Chondrocyte (in vitro differentiated cells): ENCODE data around the gene PRLR. TPM values are rescaled to one million over a fixed set of nuclear protein-coding genes. Genes with fewer than 3 reads are reported as not detected.
"Not testable (repeated sequence)": the region's sequence is repeated elsewhere in the genome, so short reads cannot be mapped to it uniquely, and the experiment has no call there.

Experiments used
- DNase-seq: peaks from one replicate; pipeline ENCODE4 v3.0.0; 2021; ENCODE audit warnings: mixed read lengths, low spot score
- H3K27ac Mint-ChIP-seq: one replicate; pipeline ENCODE4 v1.8.0; 2021; ENCODE audit warnings: mild to moderate bottlenecking, moderate library complexity, mixed read lengths; ENCODE audit not compliant: unreplicated experiment
- H3K27me3 Mint-ChIP-seq: 2 replicates; pipeline ENCODE4 v1.8.0; 2021; ENCODE audit warnings: low read depth, mixed read lengths
- H3K36me3 Mint-ChIP-seq: 2 replicates; pipeline ENCODE4 v1.8.0; 2021; ENCODE audit warnings: low read depth, mixed read lengths
- H3K4me1 Mint-ChIP-seq: 2 replicates; pipeline ENCODE4 v1.8.0; 2021; ENCODE audit warnings: low read depth, mild to moderate bottlenecking, mixed read lengths
- H3K4me3 Mint-ChIP-seq: one replicate; pipeline ENCODE4 v1.8.0; 2021; ENCODE audit warnings: mild to moderate bottlenecking, moderate library complexity, mixed read lengths; ENCODE audit not compliant: unreplicated experiment
- H3K9me3 Mint-ChIP-seq: 2 replicates; pipeline ENCODE4 v1.8.0; 2021; ENCODE audit warnings: low read depth, mixed read lengths
- total RNA-seq: library from RNA; stranded (reverse); gene quantifications from 3 replicates; pipeline ENCODE4 v1.2.1, GENCODE V29; 2021
- TF ChIP-seq, protein P1 (sequence below): fragments of 200-600 bp; sonication (generic); IDR thresholded peaks from 2 replicates; pipeline ENCODE4 v1.5.0; 2021; ENCODE audit warnings: antibody characterized with exemption, mild to moderate bottlenecking, moderate library complexity

Gene PRLR
- total RNA-seq, 1 donor from 2014 or later = 0.05 TPM

DNA sequence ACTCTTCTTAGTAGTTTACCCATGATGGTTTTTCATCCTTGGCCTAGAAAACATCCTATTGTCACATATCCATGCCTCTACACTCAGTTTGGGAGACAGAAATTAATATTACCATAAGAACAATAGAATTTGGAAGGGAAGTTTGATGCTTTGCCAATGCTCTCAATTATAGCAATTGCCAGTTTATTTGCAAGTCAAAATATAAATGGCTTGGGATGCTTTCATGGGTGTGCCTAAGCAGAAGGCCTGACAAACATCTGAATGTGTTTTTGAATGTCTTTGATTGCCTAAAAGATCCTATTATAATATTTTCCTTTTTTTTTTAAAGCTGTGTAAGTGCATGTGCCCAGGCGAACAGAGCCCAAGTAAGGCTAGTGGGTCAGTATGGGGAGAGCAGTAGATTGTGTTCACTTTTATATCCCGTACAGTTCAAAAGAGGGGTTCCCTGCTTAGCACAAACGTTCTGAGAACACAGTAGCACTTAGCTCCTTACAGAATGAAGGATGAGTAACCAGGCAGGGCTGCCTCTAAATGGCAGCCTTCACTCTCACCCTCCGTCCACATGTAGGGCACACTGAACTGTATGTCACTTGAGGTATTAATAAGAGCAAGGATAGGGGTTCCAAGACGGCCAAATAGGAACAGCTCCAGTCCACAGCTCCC, 126.5 kb downstream of the PRLR start:
- TF ChIP-seq, protein P1, sequence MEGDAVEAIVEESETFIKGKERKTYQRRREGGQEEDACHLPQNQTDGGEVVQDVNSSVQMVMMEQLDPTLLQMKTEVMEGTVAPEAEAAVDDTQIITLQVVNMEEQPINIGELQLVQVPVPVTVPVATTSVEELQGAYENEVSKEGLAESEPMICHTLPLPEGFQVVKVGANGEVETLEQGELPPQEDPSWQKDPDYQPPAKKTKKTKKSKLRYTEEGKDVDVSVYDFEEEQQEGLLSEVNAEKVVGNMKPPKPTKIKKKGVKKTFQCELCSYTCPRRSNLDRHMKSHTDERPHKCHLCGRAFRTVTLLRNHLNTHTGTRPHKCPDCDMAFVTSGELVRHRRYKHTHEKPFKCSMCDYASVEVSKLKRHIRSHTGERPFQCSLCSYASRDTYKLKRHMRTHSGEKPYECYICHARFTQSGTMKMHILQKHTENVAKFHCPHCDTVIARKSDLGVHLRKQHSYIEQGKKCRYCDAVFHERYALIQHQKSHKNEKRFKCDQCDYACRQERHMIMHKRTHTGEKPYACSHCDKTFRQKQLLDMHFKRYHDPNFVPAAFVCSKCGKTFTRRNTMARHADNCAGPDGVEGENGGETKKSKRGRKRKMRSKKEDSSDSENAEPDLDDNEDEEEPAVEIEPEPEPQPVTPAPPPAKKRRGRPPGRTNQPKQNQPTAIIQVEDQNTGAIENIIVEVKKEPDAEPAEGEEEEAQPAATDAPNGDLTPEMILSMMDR = no peak
- DNase-seq = no peak
- no peaks in the 10 kb centered on the region for H3K4me1 Mint-ChIP-seq
- H3K9me3 Mint-ChIP-seq = peaks cover 5% of the 10 kb centered on the region
- no peak overlapping the region for H3K4me3 Mint-ChIP-seq
- H3K27ac Mint-ChIP-seq = no peak overlapping the region
- peaks cover 40% of the 10 kb centered on the region for H3K27me3 Mint-ChIP-seq
- H3K36me3 Mint-ChIP-seq = peaks cover 2% of the 10 kb centered on the region

DNA sequence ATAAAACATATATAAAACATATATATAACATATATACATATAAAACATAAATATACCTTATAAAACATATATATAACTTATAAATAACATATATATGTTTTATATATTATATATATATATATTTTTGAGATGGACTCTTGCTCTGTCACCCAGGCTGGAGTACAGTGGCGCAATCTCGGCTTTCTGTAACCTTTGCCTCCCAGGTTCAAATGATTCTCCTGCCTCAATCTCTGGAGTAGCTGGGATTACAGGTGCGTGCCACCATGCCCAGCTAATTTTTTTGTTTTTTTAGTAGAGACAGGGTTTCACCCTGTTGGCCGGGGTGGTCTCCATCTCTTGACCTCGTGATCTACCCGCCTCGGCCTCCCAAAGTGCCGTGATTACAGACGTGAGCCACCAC, 128.6 kb downstream of the PRLR start:
- not testable (repeated sequence) for H3K4me3 Mint-ChIP-seq, H3K36me3 Mint-ChIP-seq, H3K27ac Mint-ChIP-seq, H3K9me3 Mint-ChIP-seq, DNase-seq, H3K4me1 Mint-ChIP-seq
- peaks cover 32% of the 10 kb centered on the region for H3K27me3 Mint-ChIP-seq

DNA sequence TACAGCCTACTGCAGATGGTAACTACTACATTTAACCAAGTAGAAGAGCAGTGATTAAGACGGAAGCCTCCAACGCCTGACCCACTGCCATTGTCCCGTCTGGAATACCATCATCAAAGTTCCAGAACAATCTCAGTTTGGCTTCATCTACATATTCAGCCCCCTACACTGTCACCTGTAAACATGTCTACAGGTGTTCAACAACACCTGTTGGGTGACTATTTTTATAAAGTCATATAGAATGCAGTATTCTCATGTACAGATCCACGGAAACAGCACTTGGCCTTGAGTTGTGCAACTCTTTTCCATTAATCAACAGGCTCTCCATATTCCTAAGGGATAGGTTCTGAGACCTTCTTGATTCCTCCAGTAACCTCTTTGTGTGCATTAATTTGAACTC, 129.3 kb downstream of the PRLR start:
- DNase-seq = no peak
- H3K4me1 Mint-ChIP-seq = no peaks in the 10 kb centered on the region
- no peak overlapping the region for H3K27ac Mint-ChIP-seq
- H3K27me3 Mint-ChIP-seq = peaks cover 28% of the 10 kb centered on the region
- no peaks in the 10 kb centered on the region for H3K36me3 Mint-ChIP-seq
- H3K9me3 Mint-ChIP-seq = no peaks in the 10 kb centered on the region
- TF ChIP-seq, protein P1 = no peak
- no peak overlapping the region for H3K4me3 Mint-ChIP-seq

DNA sequence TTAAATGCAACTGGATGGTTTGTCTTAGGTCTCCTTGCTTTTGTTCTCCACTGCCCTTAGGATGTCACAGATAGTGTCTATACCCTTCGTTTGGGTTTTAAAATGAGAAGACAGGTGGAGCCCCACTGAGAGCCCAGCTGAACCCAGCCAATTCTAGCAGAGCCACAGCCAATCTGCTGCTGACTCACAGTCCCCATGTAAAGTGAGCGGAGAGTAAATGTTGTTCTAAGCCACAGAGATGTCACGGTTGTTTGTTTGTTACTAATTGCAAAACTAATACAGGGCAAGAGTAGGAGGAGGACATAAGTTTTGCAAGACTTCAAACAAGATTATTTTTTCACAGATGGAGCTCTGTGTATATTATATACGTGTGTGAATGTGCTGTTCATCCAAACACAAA, 132.1 kb downstream of the PRLR start:
- H3K27me3 Mint-ChIP-seq = peaks cover 24% of the 10 kb centered on the region
- TF ChIP-seq, protein P1 = no peak
- H3K9me3 Mint-ChIP-seq = no peaks in the 10 kb centered on the region
- H3K36me3 Mint-ChIP-seq = no peaks in the 10 kb centered on the region
- no peak overlapping the region for H3K27ac Mint-ChIP-seq
- DNase-seq = no peak
- H3K4me3 Mint-ChIP-seq = no peak overlapping the region
- no peaks in the 10 kb centered on the region for H3K4me1 Mint-ChIP-seq

DNA sequence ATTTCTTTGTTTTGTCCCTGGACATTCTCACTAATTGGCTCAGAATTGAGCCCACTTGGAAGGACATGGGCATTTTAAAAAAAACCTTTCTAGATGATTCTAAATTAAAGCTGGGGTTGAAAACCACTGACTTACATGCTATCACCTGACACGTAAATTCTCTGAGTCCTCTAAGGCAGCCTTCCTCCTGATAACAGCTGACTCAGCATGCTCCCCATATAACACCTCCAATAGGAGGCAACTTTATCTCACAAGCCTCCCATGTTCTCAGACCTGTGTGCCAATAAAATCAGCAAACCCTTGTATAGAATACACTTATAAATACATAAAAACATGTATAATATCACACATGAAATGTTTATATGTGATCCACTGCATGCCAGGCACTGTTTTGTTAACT, 133.4 kb downstream of the PRLR start:
- Mint-ChIP-seq H3K27me3 (peaks cover 20% of the 10 kb centered on the region), H3K4me1 (no peaks in the 10 kb centered on the region), H3K36me3 (no peaks in the 10 kb centered on the region), H3K4me3 (no peak overlapping the region), H3K9me3 (no peaks in the 10 kb centered on the region), H3K27ac (no peak overlapping the region)
- no peak for DNase-seq
- TF ChIP-seq, protein P1 = no peak

DNA sequence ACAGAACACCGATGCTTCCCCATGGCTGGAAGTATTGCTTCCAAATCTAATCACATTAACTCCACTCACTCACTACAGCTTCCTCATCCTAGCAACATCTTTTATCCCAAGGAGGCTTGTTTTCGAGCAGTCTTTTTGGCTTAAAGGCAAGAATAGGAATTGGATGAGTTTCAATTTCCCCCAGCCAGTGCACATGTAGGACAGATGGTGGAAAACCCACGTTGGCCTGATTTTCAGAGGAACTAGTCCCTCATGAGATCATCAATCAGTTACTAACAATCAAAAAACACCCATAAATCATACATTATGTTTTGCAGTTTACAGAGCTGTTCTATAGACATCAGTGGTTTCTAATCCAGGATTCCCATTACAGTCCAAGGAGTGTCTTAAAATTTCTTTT, 134.1 kb downstream of the PRLR start:
- DNase-seq = no peak
- no peak overlapping the region for H3K4me3 Mint-ChIP-seq

More for the DNA sequence above, 134.1 kb downstream of the PRLR start:
- TF ChIP-seq, protein P1 = no peak
- Mint-ChIP-seq H3K9me3 (no peaks in the 10 kb centered on the region), H3K27ac (no peak overlapping the region), H3K4me1 (no peaks in the 10 kb centered on the region), H3K36me3 (no peaks in the 10 kb centered on the region), H3K27me3 (peaks cover 19% of the 10 kb centered on the region)
